ENCODE results near the gene ALDH1A3.

ALDH1A3 gene

GRCh38 chr15:100859970-100860828 lies 19.4 kb upstream of the ALDH1A3 start:
- no peak for DNase-seq

DNA sequence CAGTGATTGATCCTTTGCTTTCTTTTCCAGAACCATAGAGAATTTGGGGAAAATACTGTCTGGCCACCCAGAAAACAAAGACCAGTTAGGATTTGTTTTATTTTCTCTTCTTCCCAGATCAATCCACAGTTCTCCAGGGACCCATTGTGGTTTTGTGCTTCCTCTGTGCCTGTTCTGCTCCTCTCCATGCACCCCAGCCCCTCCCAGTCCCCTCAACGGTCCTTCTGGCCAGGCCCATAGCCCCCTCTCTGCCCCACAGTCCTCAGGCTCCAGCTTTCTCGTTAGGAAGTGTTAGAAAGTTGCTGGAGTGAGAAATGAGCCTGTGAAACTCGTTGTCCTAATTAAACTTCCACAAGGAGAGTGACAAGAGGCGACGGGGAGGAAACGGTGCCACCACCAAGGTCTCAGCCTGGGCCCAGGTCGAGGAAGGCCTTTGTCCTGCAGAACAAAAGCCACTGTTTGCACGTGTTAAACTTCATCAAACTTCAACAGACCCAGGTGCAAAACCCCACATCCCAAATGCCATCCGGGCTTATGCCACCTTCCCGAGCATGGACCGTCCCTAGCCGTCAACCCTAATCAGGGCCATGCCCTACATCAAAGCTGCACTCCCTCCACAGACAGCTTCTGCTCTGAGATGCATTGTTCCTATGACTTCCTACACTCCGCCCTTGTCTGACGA lies 18.7 kb upstream of the ALDH1A3 start:
- no peak for DNase-seq

GRCh38 chr15:100861511-100861991 lies 18.1 kb upstream of the ALDH1A3 start:
- no peak for DNase-seq

GRCh38 chr15:100862162-100862561 lies 17.5 kb upstream of the ALDH1A3 start:
- DNase-seq: no peak

DNA sequence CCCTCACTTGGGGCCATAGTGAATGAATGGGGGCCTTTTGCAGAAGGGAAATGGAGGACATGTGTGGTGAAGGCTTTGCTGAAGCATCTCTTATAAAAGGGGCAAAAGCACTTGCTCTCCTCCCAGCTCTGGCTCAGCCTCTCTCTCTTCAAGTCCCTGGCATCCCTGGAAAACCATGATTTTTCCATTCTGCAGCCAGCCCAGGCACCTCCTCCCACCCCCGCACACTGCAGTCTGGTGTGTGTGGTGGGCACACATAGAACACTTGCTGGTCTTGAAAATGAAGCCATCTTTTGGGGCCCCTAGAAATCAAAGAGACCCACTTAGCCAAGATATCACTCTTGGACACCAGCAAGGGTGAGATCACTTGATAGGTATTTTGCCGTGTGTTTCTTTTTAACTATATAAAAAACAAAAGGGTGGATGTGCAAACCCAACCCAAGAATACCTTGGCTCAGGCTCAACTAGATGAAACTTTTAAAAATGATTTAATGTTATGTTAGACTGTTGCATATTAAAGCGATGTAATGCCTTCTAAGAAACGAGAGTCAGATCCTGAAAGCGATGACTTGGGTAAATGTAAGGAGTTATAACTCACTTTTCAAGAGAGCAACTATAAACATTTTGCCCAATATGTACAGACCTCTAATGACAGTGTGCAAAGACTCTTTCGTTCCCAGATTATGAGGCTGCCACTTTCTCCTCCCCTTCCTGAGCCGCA lies 16.4 kb upstream of the ALDH1A3 start:
- no peak for DNase-seq

- no peak for DNase-seq
These were observed 15.8 kb upstream of the ALDH1A3 start for GRCh38 chr15:100863796-100864267.

DNA sequence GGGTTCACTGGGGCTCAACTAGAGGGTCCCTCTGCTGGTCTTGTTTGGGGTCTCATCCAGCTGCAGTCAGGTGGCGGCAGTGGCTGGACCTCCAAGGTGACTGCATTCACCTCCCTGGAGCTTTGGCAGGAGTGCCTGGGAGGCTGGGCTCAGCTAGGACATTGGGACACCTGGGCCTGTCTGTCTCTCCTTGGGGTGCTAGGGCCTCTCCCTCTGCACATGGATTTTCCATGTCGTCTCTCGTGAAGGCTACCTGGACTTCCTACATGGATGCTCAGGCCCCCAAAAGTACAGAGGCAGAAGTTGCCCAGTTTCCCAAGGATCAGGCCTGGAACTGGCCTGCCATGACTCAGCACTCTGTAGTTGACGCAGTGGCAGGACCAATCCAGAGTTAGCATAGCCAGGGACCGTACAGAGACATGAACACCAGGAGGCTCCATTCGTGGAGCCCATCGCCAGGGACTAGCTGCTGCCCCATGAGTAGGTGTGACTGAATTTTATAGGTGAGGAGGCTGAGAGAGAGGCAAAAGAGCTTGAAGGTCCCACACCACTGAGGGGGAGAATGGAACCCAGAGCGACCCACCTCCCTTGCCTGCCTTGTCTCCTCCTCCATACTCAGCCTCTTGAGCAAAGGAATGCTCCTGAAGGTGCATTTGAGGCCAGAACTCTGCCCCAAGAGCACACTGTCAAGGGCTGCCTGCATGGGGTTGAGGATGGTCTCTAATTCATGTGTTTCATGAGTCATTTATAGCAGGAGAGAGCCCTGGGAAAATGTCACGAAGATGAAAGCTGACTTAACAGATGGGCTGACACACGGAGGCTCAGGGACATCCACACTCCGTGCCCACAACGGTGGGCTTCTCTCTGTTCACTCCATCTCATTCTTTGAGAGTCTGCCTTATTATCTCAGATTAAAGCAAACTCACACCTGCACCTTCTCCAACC lies 13.0 kb upstream of the ALDH1A3 start:
- no peak for DNase-seq

DNA sequence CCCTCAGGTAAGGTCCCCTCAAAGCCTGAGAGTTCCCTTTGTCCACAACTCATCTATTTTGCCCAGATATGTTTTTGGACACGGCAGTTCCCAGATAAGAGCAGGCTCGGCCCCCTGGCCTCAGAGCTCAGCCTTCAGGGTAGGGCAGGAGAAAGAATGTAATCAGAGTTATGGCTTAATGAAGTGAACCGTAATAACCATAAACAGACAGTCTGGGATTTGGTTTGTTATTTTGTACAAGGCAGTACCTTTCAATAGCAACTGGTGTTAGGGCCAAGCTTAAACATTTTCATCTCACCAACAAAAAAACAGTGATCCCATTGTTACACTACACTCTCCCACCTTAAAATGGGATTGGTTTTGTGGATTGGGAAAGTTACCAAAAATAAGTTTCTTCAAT lies 12.2 kb upstream of the ALDH1A3 start:
- no peak for DNase-seq

DNA sequence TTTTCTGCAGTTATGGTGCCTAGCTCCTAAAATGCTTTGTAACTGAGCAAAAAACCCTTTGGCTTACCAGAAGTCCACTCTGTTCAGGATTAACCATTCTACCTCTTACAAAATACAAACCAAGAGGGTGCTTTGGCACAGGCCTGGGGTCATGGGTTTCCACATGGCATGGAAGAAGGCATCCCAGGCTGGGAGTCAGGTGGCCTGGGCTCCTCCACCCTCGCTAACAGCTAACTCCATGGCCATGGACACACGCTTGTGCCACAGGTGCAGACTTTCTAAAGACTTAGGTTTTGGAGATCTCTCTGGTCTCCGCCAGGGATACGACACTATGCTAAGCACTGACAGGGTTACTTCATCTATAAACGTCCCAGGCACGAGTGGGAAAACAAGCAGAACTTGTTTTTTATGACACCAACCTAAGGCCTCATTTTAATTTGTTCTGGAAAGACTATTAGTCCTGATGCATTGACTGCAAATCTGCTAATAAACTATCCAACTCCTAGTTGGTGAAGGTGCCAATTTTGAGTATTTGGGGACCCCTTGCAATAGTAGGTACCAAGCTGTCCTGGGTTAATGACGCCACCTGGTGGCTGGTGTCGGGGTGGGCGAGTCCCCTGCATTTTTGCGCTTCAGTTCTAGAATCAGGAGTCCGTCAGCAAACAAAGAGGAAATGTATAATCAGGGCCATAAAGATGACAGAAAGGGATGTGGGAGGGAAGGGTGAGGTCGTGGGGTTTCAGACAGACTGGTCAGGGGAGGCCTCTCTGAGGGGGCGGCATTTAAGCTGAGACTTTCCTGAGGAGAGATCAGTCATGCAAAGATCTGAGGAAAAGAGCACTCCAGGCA lies 10.3 kb upstream of the ALDH1A3 start:
- no peak for DNase-seq

- DNase-seq: peak; percentile 13
These were observed 6.5 kb upstream of the ALDH1A3 start for GRCh38 chr15:100873029-100873677.

DNA sequence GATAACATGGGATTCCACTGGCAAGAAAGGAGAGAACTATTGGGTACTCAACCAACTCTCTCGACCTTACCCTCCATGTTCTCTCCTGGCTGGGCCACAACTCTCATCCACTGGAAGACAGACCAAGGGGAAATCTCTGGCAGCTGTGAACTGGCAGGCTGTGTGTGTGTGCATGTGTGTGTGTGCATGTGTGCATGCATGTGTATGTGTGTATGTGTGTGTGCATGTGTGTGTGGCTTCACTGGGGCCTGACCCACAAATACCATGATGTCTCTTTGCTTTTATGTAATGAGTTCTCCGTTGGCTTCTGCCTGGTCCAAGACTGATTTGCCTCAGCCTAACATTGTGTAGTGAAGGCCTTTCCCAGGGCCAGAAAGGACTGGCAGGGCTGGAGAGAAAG lies 4.1 kb upstream of the ALDH1A3 start:
- no peak for DNase-seq

DNA sequence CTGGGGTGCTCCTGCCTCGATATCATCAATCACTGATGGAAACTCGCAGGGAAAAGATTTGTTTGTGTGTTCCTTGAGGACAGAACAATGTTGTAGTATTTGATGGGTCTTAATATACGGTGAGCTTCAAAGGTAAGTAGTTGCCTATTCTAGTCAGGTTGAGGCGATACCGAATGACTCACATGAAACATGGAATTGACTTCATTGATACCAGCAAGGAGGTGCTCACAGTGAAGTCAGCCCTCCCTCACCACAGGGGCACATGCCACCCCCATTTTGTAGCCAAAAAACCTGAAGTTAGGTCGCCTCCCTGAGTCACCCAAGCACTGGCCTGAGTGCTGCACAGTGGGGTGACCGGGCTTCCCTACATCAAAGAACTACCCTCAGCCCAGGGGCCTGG lies 3.7 kb upstream of the ALDH1A3 start:
- no peak for DNase-seq

GRCh38 chr15:100877551-100877950 lies 2.1 kb upstream of the ALDH1A3 start:
- no peak for DNase-seq

GRCh38 chr15:100878130-100878529 lies 1.5 kb upstream of the ALDH1A3 start:
- no peak for DNase-seq

- no peak for DNase-seq
These were observed 983 bp upstream of the ALDH1A3 start for GRCh38 chr15:100878648-100879047.

DNA sequence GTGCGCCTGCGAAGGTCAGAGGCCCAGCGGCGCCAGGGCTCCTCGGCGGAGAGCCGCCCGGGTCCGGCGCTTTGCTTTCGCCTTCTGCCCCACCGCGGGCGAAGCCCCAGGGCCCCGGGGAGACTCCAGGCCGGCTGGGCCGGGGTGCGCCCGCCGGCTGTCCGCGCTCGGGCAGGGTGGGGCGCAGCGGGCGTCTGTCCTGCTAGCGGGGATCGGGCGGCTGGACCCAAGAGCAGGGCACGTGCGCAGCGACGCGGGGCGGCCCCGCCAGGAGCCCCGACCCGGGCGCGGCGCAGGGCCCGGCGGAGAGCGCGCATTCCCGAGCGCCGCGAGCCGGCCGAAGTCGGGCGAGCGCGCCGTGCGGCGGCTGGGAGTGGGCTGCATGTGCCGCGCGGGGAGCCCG lies 569 bp upstream of the ALDH1A3 start:
- no peak for DNase-seq

- DNase-seq: no peak
These were observed 687 bp downstream of the ALDH1A3 start for GRCh38 chr15:100880139-100880896.

GRCh38 chr15:100880897-100881242 lies 1.2 kb downstream of the ALDH1A3 start:
- no peak for DNase-seq

DNA sequence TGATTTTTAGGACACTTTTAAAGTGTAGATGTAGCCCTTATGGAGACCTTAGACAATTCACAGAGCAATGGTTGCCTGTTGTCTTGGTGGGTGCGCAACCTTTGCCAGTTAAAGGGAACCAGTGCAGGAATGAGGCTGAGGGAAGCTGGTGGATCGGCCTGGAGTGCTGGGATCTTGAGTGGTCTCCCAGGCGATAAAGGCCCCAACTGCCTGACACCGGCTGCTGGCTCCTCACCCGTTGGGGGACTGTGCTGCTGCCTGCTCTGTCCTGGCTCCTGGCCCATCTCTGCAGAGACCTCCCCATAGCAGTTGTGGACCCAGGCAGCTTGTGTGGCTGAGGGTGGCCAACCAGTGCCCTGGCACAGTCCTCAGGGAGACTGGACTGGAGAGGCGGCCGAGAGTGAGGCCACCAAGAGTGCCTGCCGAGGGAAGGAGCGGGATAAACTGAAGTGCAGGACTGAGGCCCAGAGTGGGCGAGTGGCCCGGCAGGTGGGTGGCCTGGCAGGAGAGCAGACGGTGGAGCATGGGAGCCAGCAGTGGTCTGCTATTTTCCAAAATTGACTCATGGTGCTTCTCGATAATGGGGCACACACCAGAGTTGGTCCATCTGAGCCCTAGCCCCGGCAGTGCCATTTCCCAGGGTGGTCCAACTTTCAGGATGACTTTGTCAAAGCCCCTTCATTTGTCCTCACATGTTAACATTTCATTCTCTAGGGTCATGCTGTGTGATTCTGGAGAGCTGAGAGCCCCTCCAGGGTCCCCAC lies 2.1 kb downstream of the ALDH1A3 start:
- DNase-seq: no peak
